Osteocyte (in vitro differentiated cells): ENCODE measurements around the gene BEX3. TPM values are rescaled to one million over a fixed set of nuclear protein-coding genes. Genes with fewer than 3 reads are reported as not detected.
A peak's percentile ranks its signal among the peaks of the same experiment; 100 is the strongest.

ENCODE experiments used
- DNase-seq: peaks from one replicate; pipeline ENCODE4 v3.0.0; 2021; ENCODE audit warnings: mixed read lengths; ENCODE audit not compliant: unreplicated experiment; ENCODE audit errors: extremely low spot score
- H3K27ac Mint-ChIP-seq: one replicate; pipeline ENCODE4 v1.8.0; 2021; ENCODE audit warnings: mild to moderate bottlenecking, mixed read lengths; ENCODE audit not compliant: unreplicated experiment
- H3K27me3 Mint-ChIP-seq: one replicate; pipeline ENCODE4 v1.8.0; 2021; ENCODE audit warnings: mixed read lengths; ENCODE audit not compliant: unreplicated experiment
- H3K36me3 Mint-ChIP-seq: one replicate; pipeline ENCODE4 v1.8.0; 2021; ENCODE audit warnings: mixed read lengths; ENCODE audit not compliant: unreplicated experiment
- H3K4me1 Mint-ChIP-seq: one replicate; pipeline ENCODE4 v1.8.0; 2021; ENCODE audit warnings: mixed read lengths; ENCODE audit not compliant: unreplicated experiment
- H3K4me3 Mint-ChIP-seq: one replicate; pipeline ENCODE4 v1.8.0; 2021; ENCODE audit warnings: mild to moderate bottlenecking, moderate library complexity, mixed read lengths; ENCODE audit not compliant: unreplicated experiment
- H3K9me3 Mint-ChIP-seq: one replicate; pipeline ENCODE4 v1.8.0; 2021; ENCODE audit warnings: mixed read lengths; ENCODE audit not compliant: unreplicated experiment
- CTCF ChIP-seq: fragments of 200-600 bp; sonication (generic); IDR thresholded peaks from 2 replicates; pipeline ENCODE4 v1.5.0; 2021; ENCODE audit warnings: antibody characterized with exemption, mild to moderate bottlenecking, moderate library complexity
- long read RNA-seq: library from polyadenylated mRNA; unstranded; transcript quantifications from one replicate; pipeline ENCODE4 v2.0.0, GENCODE V29; 2021
- total RNA-seq: library from RNA; stranded (reverse); gene quantifications from 2 replicates; pipeline ENCODE4 v1.2.1, GENCODE V29; 2021

BEX3 gene
- 216 and 224 TPM in 2 replicates for total RNA-seq
- long read RNA-seq, transcript BEX3-201 (3 exons, 921 nt), result major isoform, 50 of 78 reads
- long read RNA-seq, transcript BEX3-204 (3 exons, 913 nt), result minor isoform, 18 of 78 reads
- long read RNA-seq, partial matches to known transcripts, result 2 of 78 reads
- long read RNA-seq, other reads (novel, unspliced or antisense), result 8 of 78 reads

- TF ChIP-seq CTCF, result no peak
- H3K9me3 Mint-ChIP-seq, result peaks cover 5% of the 10 kb centered on the region
- peak within 1 kb of the TSS; percentile 88 for H3K27ac Mint-ChIP-seq
- H3K4me3 Mint-ChIP-seq, result peak within 1 kb of the TSS; percentile 85
- H3K4me1 Mint-ChIP-seq, result peaks cover 14% of the 10 kb centered on the region
- DNase-seq, result peak; percentile 87
- H3K36me3 Mint-ChIP-seq, result peaks cover 10% of the 10 kb centered on the region
- H3K27me3 Mint-ChIP-seq, result no peaks in the 10 kb centered on the region
Observed at GRCh38 chrX:103376118-103376978, at the start of gene BEX3. TSS of gene BEX3 (plus strand) at chrX:103376538. CDS start at chrX:103377522, 984 bp downstream.

- H3K27ac Mint-ChIP-seq, result peak within 1 kb of the TSS; percentile 64
- H3K27me3 Mint-ChIP-seq, result peaks cover 10% of the 10 kb centered on the region
- H3K4me1 Mint-ChIP-seq, result peaks cover 10% of the 10 kb centered on the region
- H3K36me3 Mint-ChIP-seq, result no peaks in the 10 kb centered on the region
- peak within 1 kb of the TSS; percentile 65 for H3K4me3 Mint-ChIP-seq
- H3K9me3 Mint-ChIP-seq, result peaks cover 6% of the 10 kb centered on the region
- no peak for DNase-seq
- TF ChIP-seq CTCF, result no peak
Observed at GRCh38 chrX:103329991-103330390, 46.3 kb upstream of the BEX3 start, which contains the start of gene TCEAL7. TSS of gene TCEAL7 (plus strand) at chrX:103330239. CDS start at chrX:103331404, 1,165 bp downstream.

GRCh38 chrX:103330681-103331288 is 45.6 kb upstream of the BEX3 start:
- H3K27me3 Mint-ChIP-seq, result peaks cover 10% of the 10 kb centered on the region
- H3K36me3 Mint-ChIP-seq, result no peaks in the 10 kb centered on the region
- peak overlapping the region; percentile 65 for H3K4me3 Mint-ChIP-seq
- peaks cover 10% of the 10 kb centered on the region for H3K4me1 Mint-ChIP-seq
- peaks cover 6% of the 10 kb centered on the region for H3K9me3 Mint-ChIP-seq
- peak overlapping the region; percentile 64 for H3K27ac Mint-ChIP-seq
- no peak for TF ChIP-seq CTCF
- no peak for DNase-seq

GRCh38 chrX:103338663-103339062 is 37.7 kb upstream of the BEX3 start:
- Mint-ChIP-seq H3K9me3 (no peaks in the 10 kb centered on the region), H3K4me1 (no peaks in the 10 kb centered on the region), H3K36me3 (no peaks in the 10 kb centered on the region), H3K27me3 (peaks cover 5% of the 10 kb centered on the region), H3K27ac (no peak overlapping the region), H3K4me3 (no peak overlapping the region)
- no peak for DNase-seq
- TF ChIP-seq CTCF, result no peak

- no peak for DNase-seq
- no peaks in the 10 kb centered on the region for H3K9me3 Mint-ChIP-seq
- no peaks in the 10 kb centered on the region for H3K4me1 Mint-ChIP-seq
- no peaks in the 10 kb centered on the region for H3K27me3 Mint-ChIP-seq
- TF ChIP-seq CTCF, result peak; percentile 73
- no peak overlapping the region for H3K27ac Mint-ChIP-seq
- H3K36me3 Mint-ChIP-seq, result no peaks in the 10 kb centered on the region
- H3K4me3 Mint-ChIP-seq, result no peak overlapping the region
Observed at GRCh38 chrX:103343105-103343504, 33.2 kb upstream of the BEX3 start.
